GM23248 (cell line): ENCODE results near the gene LDLRAD4. TPM values are rescaled to one million over a fixed set of nuclear protein-coding genes. Genes with fewer than 3 reads are reported as not detected.
A peak's percentile ranks its signal among the peaks of the same experiment; 100 is the strongest.

ENCODE experiments used
- DNase-seq: peaks from one replicate; pipeline ENCODE4 v3.0.0-alpha.2; 2015
- H2AFZ ChIP-seq: fragments of 200-600 bp; sonication (generic); 2 replicates; pipeline ENCODE4 v1.6.1; 2016; ENCODE audit warnings: antibody characterized with exemption
- H3F3A ChIP-seq: fragments of 200-600 bp; sonication (generic); 2 replicates; pipeline ENCODE4 v1.6.1; 2016; ENCODE audit warnings: mild to moderate bottlenecking, antibody characterized with exemption, mixed run types; ENCODE audit not compliant: insufficient read depth
- H3K27ac ChIP-seq: fragments of 200-600 bp; sonication (generic); 2 replicates; pipeline ENCODE4 v1.5.1; 2016; ENCODE audit warnings: mild to moderate bottlenecking
- H3K27me3 ChIP-seq: fragments of 200-600 bp; sonication (generic); replicated peaks from 2 replicates; pipeline ENCODE4 v1.6.1; 2016; ENCODE audit warnings: mild to moderate bottlenecking; ENCODE audit not compliant: insufficient read depth
- H3K36me3 ChIP-seq: fragments of 200-600 bp; sonication (generic); 2 replicates; pipeline ENCODE4 v1.6.1; 2016; ENCODE audit warnings: low read depth, mild to moderate bottlenecking
- H3K4me1 ChIP-seq: fragments of 200-600 bp; sonication (generic); 2 replicates; pipeline ENCODE4 v1.6.1; 2016; ENCODE audit warnings: mild to moderate bottlenecking; ENCODE audit not compliant: insufficient read depth
- H3K4me2 ChIP-seq: fragments of 200-600 bp; sonication (generic); one replicate; pipeline ENCODE4 v1.6.1; 2016; ENCODE audit warnings: mild to moderate bottlenecking; ENCODE audit not compliant: unreplicated experiment
- H3K4me3 ChIP-seq: fragments of 200-600 bp; sonication (generic); 2 replicates; pipeline ENCODE4 v1.5.1; 2016; ENCODE audit warnings: mild to moderate bottlenecking
- H3K79me2 ChIP-seq: fragments of 200-600 bp; sonication (generic); 2 replicates; pipeline ENCODE4 v1.6.1; 2016; ENCODE audit warnings: mild to moderate bottlenecking; ENCODE audit not compliant: insufficient read depth
- H3K9ac ChIP-seq: fragments of 200-600 bp; sonication (generic); 2 replicates; pipeline ENCODE4 v1.6.1; 2016; ENCODE audit warnings: mild to moderate bottlenecking
- H3K9me2 ChIP-seq: fragments of 200-600 bp; sonication (generic); 2 replicates; pipeline ENCODE4 v1.6.1; 2016; ENCODE audit warnings: mixed run types, mild to moderate bottlenecking, moderate library complexity; ENCODE audit not compliant: insufficient read depth
- H3K9me3 ChIP-seq: fragments of 200-600 bp; sonication (generic); one replicate; pipeline ENCODE4 v1.6.1; 2017; ENCODE audit warnings: low read depth
- H4K20me1 ChIP-seq: fragments of 200-600 bp; sonication (generic); 2 replicates; pipeline ENCODE4 v1.6.0; 2016; ENCODE audit not compliant: insufficient read depth
- EZH2 ChIP-seq: fragments of 200-600 bp; sonication (generic); IDR thresholded peaks from 2 replicates; pipeline ENCODE4 v1.6.1; 2018; ENCODE audit warnings: antibody characterized with exemption, mild to moderate bottlenecking; ENCODE audit not compliant: insufficient read depth, poor library complexity, severe bottlenecking
- EZH2phosphoT487 ChIP-seq: fragments of 200-600 bp; sonication (generic); IDR thresholded peaks from 2 replicates; pipeline ENCODE4 v1.6.1; 2018; ENCODE audit warnings: antibody characterized with exemption, moderate library complexity, mild to moderate bottlenecking, low read depth; ENCODE audit not compliant: insufficient read depth
- WGBS, 2 experiments: methylation state at CpG; one replicate each; pipeline ENCODE4 v1.1.6; 2015 to 2017; ENCODE audit warnings: low lambda C conversion rate in 2 of 2, low coverage in 1 of 2; ENCODE audit errors: missing lambda C conversion rate in 2 of 2; 5-methylcytosine and 5-hydroxymethylcytosine counted together
- in situ Hi-C: fragments of 300-500 bp; cut with MboI; formaldehyde crosslinking; loops from 2 replicates; pipeline ENCODE4 v1.15.0; 2020
- polyA plus RNA-seq: library from polyadenylated mRNA; unstranded; fragments of >200 nt; fragmentation: Nextera tagmentation; extraction: Ambion mirVana; gene quantifications from 2 replicates; pipeline ENCODE4 v1.2.1, GENCODE V29; 2016
- total RNA-seq: library from RNA; depleted of rRNA; stranded (reverse); fragments of >200 nt; shearing (Covaris generic); gene quantifications from 2 replicates; pipeline ENCODE4 v1.2.3, GENCODE V29; 2014

The LDLRAD4 gene
- total and polyA plus RNA-seq, 2 experiments from 2014 or later, result not detected

DNA sequence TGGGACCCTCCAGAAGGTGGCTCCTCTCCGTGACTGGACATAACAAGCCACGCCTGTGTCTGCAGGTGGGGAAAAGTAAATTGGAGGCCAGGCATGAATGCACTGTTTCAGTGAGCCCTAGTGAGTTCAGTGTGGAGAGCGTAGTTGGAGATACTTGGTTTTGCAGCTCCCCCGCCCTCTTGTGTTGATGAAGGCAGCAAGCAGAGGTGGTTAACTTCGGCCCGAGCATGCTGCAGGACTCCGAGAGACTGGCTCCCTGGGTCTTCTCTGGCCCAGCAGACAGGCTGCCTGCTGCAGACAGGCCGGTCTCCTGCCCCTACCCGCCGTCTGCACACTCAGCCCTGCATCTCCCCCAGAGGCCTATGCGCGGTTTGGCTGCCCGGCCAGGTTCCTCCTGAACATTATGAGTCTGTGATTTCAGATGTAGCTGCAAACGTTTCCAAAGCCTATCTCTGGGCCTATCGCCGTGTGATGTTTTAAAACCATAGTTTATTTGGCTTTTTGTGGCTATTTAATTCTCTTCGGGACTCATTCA is 102.4 kb downstream of the LDLRAD4 start:
- no peak overlapping the region for H2AFZ ChIP-seq
- WGBS, 2 experiments, result 78 to 80% methylated on average over 17 of the region's 17 CpGs
- no peak overlapping the region for H3K27ac ChIP-seq
- no peak overlapping the region for H3K4me3 ChIP-seq
- in situ Hi-C loops, result no loop called here
- H3K27me3 ChIP-seq, result no peaks in the 10 kb centered on the region
- H3F3A ChIP-seq, result no peaks in the 10 kb centered on the region
- no peaks in the 10 kb centered on the region for H3K4me1 ChIP-seq
- H4K20me1 ChIP-seq, result no peaks in the 10 kb centered on the region
- TF ChIP-seq EZH2, result no peak
- TF ChIP-seq EZH2phosphoT487, result no peak
- DNase-seq, result no peak
- H3K4me2 ChIP-seq, result no peak overlapping the region
- H3K9me3 ChIP-seq, result no peaks in the 10 kb centered on the region
- no peaks in the 10 kb centered on the region for H3K36me3 ChIP-seq
- H3K9me2 ChIP-seq, result no peaks in the 10 kb centered on the region
- no peaks in the 10 kb centered on the region for H3K79me2 ChIP-seq
- no peak overlapping the region for H3K9ac ChIP-seq

DNA sequence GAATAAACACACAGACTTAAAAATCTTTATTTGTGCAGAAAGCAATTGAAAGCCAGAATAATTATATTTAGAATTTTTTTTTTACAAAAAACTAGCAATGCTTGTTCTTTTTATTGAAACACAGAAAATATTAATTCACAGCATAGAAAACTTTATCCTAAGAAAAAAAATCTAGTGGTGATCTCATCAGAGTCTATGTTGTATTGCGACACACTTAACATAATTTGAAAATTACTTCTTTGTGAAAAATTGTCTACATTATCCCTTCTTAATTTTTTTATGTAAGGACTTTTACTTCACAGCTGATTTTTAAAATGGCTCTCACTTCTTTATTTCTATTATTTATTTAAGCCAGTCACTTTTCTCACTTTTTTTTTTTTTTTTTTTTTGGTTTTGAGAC is 103.4 kb downstream of the LDLRAD4 start:
- Histone ChIP-seq H3K9me3 (no peaks in the 10 kb centered on the region), H3K4me3 (no peak overlapping the region), H3F3A (no peaks in the 10 kb centered on the region), H3K4me1 (no peaks in the 10 kb centered on the region), H3K27ac (no peak overlapping the region), H3K36me3 (no peaks in the 10 kb centered on the region), H2AFZ (no peak overlapping the region), H3K9ac (no peak overlapping the region), H3K79me2 (no peaks in the 10 kb centered on the region), H3K9me2 (no peaks in the 10 kb centered on the region), H3K27me3 (no peaks in the 10 kb centered on the region), H3K4me2 (no peak overlapping the region), H4K20me1 (no peaks in the 10 kb centered on the region)
- WGBS, 2 experiments, result 30 to 33% methylated on average over 1 of the region's 1 CpG
- peak; percentile 28 for DNase-seq
- no peak for TF ChIP-seq EZH2phosphoT487
- TF ChIP-seq EZH2, result no peak
- in situ Hi-C loops, result no loop called here

DNA sequence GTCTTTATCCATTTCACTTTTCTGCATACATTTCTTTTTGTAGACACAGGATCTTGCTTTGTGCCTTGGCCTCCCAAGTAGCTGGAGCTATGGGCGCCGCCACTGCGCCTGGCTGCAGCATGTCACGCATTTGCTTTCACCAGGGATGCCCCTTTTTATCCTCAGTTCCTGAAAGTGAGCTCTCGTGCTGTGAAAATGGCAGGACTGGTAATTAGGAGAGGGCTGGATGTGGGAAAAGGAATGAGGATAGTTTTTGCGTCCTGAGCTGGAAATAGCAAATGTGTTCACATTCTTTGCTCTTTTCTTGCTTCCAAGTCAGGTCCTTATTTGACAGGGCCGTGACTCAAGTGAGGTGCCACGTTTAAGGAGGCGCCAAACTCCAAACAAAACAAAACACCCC is 104.6 kb downstream of the LDLRAD4 start:
- Histone ChIP-seq H2AFZ (no peak overlapping the region), H3K4me1 (no peaks in the 10 kb centered on the region), H3K79me2 (no peaks in the 10 kb centered on the region), H3K27me3 (no peaks in the 10 kb centered on the region), H3K9me2 (no peaks in the 10 kb centered on the region), H3K36me3 (no peaks in the 10 kb centered on the region), H3K27ac (no peak overlapping the region), H3F3A (no peaks in the 10 kb centered on the region), H3K9me3 (no peaks in the 10 kb centered on the region), H3K9ac (no peak overlapping the region), H3K4me2 (no peak overlapping the region), H4K20me1 (no peaks in the 10 kb centered on the region), H3K4me3 (no peak overlapping the region)
- no peak for DNase-seq
- TF ChIP-seq EZH2 (no peak), EZH2phosphoT487 (no peak)
- in situ Hi-C loops, result no loop called here
- 68 to 69% methylated on average over 9 of the region's 9 CpGs for WGBS, 2 experiments

DNA sequence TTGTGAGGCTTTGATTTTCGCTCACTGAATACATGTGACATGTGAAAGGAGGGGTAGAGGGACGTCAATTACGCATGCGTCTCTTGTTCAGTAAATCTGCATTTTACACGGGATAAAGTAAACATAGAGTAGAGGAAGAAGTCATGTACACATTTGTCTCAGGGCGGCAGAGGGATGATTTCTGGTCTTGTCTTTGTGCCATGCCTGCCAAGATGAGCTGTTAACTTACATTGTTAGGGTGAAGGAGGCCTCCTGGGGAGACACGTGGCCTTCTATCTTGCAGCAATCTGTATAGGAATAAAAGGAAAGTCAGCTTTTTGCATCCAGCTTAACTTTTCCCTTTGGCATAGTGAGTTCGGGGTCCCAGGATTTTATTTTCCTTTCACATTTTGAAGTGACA is 106.3 kb downstream of the LDLRAD4 start:
- H3F3A ChIP-seq, result no peaks in the 10 kb centered on the region
- H3K9me3 ChIP-seq, result no peaks in the 10 kb centered on the region
- H3K4me1 ChIP-seq, result no peaks in the 10 kb centered on the region
- 68 to 75% methylated on average over 8 of the region's 8 CpGs for WGBS, 2 experiments
- no peak for DNase-seq
- in situ Hi-C loops, result no loop called here
- H3K79me2 ChIP-seq, result no peaks in the 10 kb centered on the region
- no peak overlapping the region for H3K4me3 ChIP-seq
- no peak overlapping the region for H2AFZ ChIP-seq
- no peaks in the 10 kb centered on the region for H3K36me3 ChIP-seq
- no peak for TF ChIP-seq EZH2phosphoT487
- TF ChIP-seq EZH2, result no peak
- H4K20me1 ChIP-seq, result no peaks in the 10 kb centered on the region
- H3K27me3 ChIP-seq, result no peaks in the 10 kb centered on the region
- H3K4me2 ChIP-seq, result no peak overlapping the region
- H3K9me2 ChIP-seq, result no peaks in the 10 kb centered on the region
- no peak overlapping the region for H3K9ac ChIP-seq
- H3K27ac ChIP-seq, result no peak overlapping the region

DNA sequence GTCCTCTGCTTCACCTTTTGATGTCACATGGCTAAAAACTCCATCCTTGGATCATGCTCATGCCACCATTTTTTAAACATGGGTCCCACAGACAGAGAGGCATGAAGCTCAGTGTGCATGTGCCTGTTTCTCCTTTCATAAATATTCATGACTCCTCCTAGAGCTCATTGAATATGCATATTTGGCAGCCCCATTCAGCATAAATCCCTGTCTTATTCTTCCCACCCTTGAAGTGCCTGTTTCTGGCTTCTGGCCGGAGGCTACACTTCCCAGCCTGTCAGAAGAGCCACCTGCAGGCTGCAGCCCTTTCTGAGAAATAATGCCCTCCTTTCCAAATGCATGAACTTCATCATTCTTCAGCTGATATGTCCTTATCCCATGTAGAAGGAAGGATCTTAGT is 109.7 kb downstream of the LDLRAD4 start:
- in situ Hi-C loops, result no loop called here
- 50 to 68% methylated on average over 1 of the region's 1 CpG for WGBS, 2 experiments
- no peaks in the 10 kb centered on the region for H3K9me3 ChIP-seq
- H3K9me2 ChIP-seq, result no peaks in the 10 kb centered on the region
- H3F3A ChIP-seq, result no peaks in the 10 kb centered on the region
- no peaks in the 10 kb centered on the region for H3K36me3 ChIP-seq
- H3K4me3 ChIP-seq, result no peak overlapping the region
- no peak overlapping the region for H3K9ac ChIP-seq
- H3K79me2 ChIP-seq, result no peaks in the 10 kb centered on the region
- DNase-seq, result no peak
- H3K4me2 ChIP-seq, result no peak overlapping the region
- no peak overlapping the region for H3K27ac ChIP-seq
- H4K20me1 ChIP-seq, result no peaks in the 10 kb centered on the region
- no peak for TF ChIP-seq EZH2
- no peak for TF ChIP-seq EZH2phosphoT487
- H3K27me3 ChIP-seq, result no peaks in the 10 kb centered on the region
- H2AFZ ChIP-seq, result no peak overlapping the region
- no peaks in the 10 kb centered on the region for H3K4me1 ChIP-seq
